ENCODE measurements around the gene HTRA2. TPM values are rescaled to one million over a fixed set of nuclear protein-coding genes. Genes with fewer than 3 reads are reported as not detected.
"Not testable (repeated sequence)": the region's sequence is repeated elsewhere in the genome, so short reads cannot be mapped to it uniquely, and the experiment has no call there.

The HTRA2 gene
- total and polyA plus RNA-seq, 12 donors, result 21.2 to 41.0 (median 25.6) TPM

DNA sequence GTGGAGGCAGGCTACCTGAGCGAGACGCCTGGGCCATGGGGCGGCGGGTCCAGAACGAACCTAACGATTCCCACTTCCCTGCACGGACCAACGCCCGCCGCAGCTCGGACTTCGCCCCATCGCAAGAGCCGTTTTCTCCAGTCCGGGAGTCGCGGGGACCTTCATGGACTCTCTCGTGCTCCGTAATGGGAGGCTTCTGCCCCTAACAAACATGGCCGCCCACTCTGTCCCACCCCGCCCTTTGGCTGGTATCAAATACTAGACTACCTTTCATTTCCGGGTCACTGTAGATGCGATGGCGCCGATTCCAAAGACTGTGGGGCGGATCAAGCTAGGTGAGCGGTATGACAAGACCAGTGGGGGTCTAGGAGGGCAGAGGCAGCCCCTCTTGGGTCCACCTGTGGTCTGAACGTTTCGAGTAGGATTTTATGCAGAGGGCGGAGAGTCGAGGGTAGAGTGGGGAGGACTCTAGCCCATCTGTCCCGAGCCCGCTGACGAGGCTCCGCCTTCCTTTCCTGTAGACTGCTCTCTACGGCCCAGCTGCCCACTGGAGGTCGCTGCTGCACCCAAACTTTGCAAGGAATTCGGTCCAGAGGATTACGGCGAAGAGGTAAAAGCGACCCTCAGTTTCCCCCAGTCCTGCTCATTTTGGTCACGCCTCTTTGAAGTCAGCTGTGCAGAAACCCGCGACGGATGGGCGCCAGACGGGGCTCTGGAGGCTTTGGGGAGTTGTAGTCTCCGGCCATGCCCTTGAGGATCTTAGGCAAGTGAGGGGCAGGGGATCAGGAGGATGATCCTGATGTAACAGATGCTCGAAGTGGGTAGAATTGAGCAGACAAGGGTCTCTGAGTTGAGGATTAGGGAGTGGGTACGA lies 46.7 kb upstream of the HTRA2 start, which contains the start of the genes CCDC142 and TTC31:
TSS of gene CCDC142 (minus strand) at position 198 of the 874 bp plus-strand sequence. CDS start at position 37, 161 bp downstream.
TSS of gene TTC31 (plus strand) at position 281 of the 874 bp plus-strand sequence. CDS start at position 296, 15 bp downstream.
- Histone ChIP-seq H3K4me1 (peaks cover 10 to 40% (median 29%) of the 10 kb centered on the region in 9 donors), H3K27ac (peak within 1 kb of the TSS; percentile 78 to 94 (median 90)), H3K27me3 (no peaks in the 10 kb centered on the region), H3K4me3 (peak within 1 kb of the TSS; percentile 74 to 97 (median 88)), H3K36me3 (peaks cover 0 to 64% (median 3%) of the 10 kb centered on the region in 9 donors), H3K9me3 (no peaks in the 10 kb centered on the region)
- peak; percentile 98 to 99 (median 99) for ATAC-seq
- peak; percentile 94 to 98 for DNase-seq
- peak; percentile 81 to 98 (median 88) for TF ChIP-seq CTCF (IDR thresholded peaks at IDR 0.05)
- intact Hi-C loops (cut with DNase I), result loop anchor here in 9 of 10 donors (1.0 to 5.0 kb wide), 10 partner anchors 24 to 104 kb away; partner anchors contain the start of genes AUP1 (in 4 of the 9), HTRA2 (in 4 of the 9), PCGF1 (in 2 of the 9) and DQX1 (in 1 of the 9)
- 1% methylated on average over 50 of the region's 50 CpGs for WGBS, 2 donors

GRCh38 chr2:74483675-74484164 lies 46.0 kb upstream of the HTRA2 start:
- not testable (repeated sequence) for ATAC-seq, H3K9me3 ChIP-seq, DNase-seq, H3K27me3 ChIP-seq
- Histone ChIP-seq H3K4me1 (peaks cover 10 to 40% (median 29%) of the 10 kb centered on the region in 9 donors), H3K27ac (peak overlapping the region in 7 of 10 donors; percentile 87 to 94 (median 92)), H3K36me3 (peaks cover 0 to 64% (median 3%) of the 10 kb centered on the region in 9 donors), H3K4me3 (peak overlapping the region; percentile 74 to 97 (median 88))
- intact Hi-C loops (cut with DNase I), result loop anchor here in 9 of 10 donors (1.0 to 5.0 kb wide), 10 partner anchors 23 to 104 kb away; partner anchors contain the start of genes AUP1 (in 4 of the 9), HTRA2 (in 4 of the 9), PCGF1 (in 2 of the 9) and DQX1 (in 1 of the 9)
- 76 to 78% methylated on average over 19 of the region's 19 CpGs for whole genome bisulfite sequencing, 2 donors

DNA sequence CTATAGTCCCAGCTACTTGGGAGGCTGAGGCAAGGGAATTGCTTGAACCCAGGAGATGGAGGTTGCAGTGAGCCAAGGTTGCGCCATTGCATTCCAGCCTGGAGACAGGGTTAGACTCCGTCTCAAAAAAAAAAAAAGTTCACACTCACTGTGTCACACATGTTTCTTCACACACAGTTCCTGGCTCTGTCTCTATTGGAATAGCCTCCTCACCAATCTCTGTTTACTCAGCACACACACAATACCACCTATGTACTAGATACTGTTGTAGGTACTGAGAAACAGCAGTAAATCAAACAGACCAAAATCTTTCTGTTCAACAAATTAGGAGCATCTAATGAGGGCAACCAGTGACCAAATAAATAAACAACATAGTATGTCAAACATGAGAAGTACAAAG lies 43.6 kb upstream of the HTRA2 start:
- no peak for ATAC-seq
- WGBS, 2 donors, result 98 to 100% methylated on average over 2 of the region's 2 CpGs

More for the DNA sequence above, 43.6 kb upstream of the HTRA2 start:
- peaks cover 0 to 64% (median 13%) of the 10 kb centered on the region in 9 donors for H3K36me3 ChIP-seq
- H3K4me1 ChIP-seq, result peaks cover 6 to 25% (median 20%) of the 10 kb centered on the region in 9 donors
- H3K4me3 ChIP-seq, result no peak overlapping the region
- no peak overlapping the region for H3K27ac ChIP-seq
- intact Hi-C loops (cut with DNase I), result loop anchor here in 1 of 10 donors (5.0 kb wide), 1 partner anchor 101 kb away; no protein-coding TSS in a partner anchor
- H3K27me3 ChIP-seq, result no peaks in the 10 kb centered on the region
- DNase-seq, result no peak
- no peak for TF ChIP-seq CTCF (IDR thresholded peaks at IDR 0.05)
- no peaks in the 10 kb centered on the region for H3K9me3 ChIP-seq
